Measurements from ENCODE around the gene ATP12A.

ATP12A gene

DNA sequence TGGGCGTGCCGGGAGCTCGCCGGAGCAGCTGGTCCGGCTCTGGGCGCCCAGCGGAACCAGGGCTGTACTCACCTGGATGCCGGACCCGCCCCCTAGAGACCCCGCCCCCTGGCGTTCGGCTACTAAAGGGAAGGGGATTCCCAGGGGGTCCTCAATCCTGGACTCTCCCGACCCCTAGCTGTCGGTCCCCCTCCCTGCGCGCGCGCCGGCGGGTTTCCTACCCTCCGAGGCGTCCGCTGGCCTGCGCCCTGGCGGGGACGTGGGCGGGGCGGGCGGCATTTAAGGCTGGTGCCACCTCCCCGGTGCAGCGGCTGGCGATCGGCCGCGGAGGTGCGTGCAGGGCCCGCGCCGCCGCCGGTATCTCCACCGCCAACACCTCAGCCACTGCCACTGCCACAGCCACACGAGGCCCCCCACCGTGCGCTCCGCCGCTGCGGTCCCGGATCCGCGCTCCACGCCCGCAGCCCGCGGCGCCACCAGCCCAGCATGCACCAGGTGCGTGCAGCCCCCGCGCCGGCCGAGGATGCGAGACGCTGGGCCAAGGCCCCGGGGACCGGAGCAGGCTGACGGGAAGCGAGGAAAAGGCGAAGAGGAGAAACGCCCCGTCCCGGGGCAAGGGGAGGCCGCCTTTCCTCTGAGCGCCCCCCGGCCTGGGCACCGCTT is at the start of gene ATP12A:
Gene ATP12A, plus strand, starts transcription at position 151 of the 663 bp plus-strand sequence. Its CDS starts 336 bp downstream, at position 487.
- no peak for DNase-seq (ENCODE audit: low read depth, low spot score)

DNA sequence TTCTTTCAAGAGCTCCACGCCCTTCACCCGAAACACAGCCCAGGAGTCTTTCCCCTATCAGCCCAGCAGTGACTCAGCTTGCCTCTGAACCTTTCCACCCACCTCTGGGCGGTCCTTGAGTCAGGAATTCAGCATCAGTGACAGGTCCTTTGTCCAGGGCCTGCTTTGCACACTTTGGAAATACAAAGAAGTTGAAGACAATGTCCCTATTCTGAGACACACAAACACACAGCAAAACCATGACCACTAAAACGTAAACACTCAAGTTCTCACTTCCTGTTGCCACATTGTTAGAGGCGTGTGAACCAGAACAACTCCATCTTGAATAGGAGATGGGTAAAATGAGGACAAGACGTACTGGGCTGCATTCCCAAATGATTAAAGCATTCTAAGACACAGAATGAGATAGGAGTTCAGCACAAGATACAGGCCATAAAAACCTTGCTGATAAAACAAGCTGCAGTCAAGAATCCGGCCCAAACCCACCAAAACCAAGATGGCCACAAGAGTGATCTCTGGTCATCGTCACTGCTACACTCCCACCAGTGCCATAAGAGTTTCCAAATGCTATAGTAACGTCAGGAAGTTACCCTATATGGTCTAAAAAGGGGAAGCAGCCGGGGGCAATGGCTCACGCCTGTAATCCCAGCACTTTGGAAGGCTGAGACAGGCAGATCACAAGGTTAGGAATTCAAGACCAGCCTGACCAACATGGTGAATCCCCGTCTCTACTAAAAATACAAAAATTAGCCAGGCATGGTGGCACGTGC is 49.2 kb upstream of the ATP12A start:
- no peak for DNase-seq (ENCODE audit: low read depth, low spot score)

DNA sequence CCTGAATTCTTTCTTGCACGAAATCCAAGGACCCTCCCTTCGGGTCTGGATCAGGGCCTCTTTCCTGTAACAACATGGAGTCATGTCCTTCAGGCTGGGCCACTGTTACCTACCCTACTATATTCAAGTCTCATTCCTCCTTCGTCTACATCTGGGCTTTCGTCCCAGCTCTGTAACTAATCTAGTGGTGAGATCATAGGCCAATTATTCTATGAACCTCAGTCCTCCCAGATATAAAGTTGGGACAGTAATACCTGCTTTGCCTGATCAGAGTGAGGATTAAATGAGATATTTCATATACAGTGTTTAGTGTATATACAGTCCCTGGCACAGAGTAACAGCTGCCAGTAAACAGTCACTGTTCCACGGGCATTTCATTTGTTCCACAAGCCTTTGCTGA is 48.3 kb upstream of the ATP12A start:
- no peak for DNase-seq (ENCODE audit: low read depth, low spot score)

DNA sequence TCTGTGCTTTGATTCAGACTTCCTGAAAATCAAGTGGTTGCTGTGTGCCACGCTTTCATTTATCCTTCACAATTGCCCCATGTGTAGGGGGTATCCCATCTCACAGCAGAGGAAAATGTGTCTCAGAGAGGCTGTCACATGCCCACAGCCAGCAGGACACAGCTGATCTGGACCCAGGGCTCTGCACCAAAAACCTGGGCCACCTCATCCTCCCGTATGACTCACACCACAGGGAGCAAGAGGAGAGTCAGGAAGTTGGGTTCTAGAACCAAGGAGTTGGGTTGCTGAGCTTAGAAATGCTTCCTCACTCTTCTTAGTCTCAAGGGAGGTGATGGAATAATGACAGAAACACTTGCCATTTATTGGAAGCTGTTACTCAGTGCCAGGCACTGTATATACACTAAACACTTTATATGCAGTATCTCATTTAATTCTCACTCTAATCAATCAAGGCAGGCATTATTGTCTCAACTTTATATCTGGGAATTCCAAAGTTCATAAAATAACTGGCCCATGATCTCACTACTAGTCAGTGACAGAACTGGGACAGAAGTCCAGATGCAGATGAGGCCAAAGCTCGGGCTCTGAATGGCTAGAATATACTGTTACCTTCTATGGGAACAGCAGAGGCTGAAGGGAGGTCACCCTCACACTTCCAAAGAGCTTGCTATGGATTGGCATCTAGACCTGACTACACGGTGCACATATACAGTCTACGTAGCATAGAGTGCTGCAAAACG is 47.7 kb upstream of the ATP12A start:
- no peak for DNase-seq (ENCODE audit: low read depth, low spot score)

DNA sequence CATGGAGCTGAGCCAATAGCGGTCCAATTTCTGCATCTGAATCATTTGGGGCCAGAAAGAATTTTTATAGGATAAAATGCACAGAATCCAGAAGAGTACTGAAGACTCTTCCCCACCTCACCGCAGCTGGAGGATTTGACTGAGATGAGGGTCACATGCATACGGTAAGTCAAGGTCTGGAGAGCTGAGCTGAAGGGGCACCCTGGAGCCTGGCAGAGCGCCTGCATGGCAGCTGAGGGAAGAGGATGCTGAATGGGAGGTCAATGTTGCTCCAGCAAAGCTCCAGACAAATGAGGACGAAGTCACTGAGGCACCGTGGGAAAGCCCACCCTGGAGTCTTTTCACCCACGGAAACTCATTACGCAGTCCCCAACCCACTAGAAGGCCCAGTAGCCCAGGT is 43.4 kb upstream of the ATP12A start:
- no peak for DNase-seq (ENCODE audit: low read depth, low spot score)

DNA sequence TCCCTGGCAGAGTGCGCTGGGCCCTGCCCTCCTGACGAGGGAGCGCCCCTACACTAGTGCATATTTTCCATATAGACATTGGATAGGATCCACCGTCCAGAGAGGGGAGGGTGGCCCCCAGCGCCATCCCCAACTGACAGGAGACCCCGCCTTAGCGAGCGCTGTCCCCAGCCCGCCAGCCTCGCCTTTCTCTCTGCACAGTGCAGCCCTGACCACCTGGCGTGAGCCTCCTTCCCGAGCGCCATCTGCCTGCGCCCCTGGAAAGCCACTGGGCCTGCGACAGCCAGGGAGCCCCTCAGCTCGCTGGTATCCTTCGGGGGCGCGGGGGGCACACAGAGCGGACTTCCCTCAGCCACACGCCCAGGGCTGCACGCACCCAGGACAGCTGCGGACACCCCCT is 42.1 kb upstream of the ATP12A start:
- DNase-seq (ENCODE audit: low read depth, low spot score) = no peak

DNA sequence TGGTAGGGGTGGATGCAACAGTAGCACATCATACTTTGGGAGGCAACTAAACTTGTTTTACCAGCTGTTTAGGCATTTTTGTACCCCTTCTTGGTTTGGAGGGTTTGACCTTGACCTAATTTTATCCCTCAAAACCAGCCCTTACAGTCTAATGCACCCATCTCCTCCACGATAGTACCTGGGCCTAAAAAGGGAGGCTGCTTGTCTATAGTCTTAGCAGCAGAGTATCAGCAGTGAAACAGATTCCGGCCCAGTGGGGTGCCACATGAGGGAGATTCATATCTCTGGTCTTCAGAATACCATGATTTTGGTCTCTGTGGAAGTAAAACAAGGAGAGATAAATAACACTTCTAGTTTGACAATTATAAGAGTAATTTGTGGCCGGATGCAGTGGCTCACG is 39.5 kb upstream of the ATP12A start:
- no peak for DNase-seq (ENCODE audit: low read depth, low spot score)

DNA sequence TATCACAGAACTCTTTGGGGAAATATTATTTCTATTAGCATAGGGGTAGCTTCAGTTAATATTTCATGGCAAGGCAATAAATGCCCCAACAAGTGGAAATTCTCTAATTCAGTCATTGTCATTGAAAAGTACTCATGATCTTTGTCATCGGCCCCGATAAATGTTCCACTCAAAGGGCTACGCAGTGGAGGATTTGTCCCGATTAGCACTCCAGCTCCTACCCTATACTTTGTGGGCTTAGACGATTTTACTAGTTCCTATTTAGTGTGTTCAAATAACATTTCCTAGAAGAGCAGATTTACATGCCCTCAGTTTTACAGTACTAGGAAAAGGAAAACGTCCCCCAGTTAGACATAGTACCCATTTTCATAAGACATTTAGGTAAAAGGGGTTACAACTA is 38.0 kb upstream of the ATP12A start:
- no peak for DNase-seq (ENCODE audit: low read depth, low spot score)

DNA sequence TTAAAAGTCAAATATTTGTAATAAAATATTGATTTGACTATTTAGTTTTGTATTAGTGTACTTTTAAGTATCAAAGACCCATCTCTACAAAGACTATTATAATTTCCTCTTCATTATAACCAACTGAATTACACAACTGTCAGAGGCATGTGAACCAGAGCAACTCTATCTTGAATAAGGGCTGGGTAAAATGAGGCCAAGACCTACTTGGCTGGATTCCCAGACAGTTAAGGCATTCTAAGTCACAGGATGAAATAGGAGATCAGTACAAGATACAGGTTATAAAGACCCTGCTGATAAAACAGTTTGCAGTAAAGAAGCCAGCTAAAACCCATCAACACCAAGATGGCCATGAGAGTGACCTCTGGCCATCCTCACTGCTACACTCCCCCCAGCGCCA is 36.2 kb upstream of the ATP12A start:
- no peak for DNase-seq (ENCODE audit: low read depth, low spot score)

DNA sequence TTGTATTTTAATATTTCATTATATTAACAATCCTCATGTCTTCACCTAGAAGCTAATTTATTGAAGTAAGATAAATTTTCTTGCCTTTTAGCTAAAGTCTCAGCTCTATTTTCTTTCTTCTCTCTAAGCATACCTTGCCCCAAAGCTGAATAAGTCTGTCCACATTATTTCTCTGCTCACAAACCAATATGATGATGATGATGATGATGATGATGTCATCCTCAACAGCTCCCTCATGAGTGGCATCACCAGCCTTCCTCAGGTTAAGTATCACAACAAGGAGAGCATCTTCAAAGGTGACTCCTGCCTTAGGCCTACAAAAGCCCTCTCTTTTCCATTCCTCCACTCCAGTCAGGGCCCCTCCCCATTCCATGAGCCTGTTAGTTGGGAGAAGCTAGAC is 31.9 kb upstream of the ATP12A start:
- DNase-seq (ENCODE audit: low read depth, low spot score) = no peak

DNA sequence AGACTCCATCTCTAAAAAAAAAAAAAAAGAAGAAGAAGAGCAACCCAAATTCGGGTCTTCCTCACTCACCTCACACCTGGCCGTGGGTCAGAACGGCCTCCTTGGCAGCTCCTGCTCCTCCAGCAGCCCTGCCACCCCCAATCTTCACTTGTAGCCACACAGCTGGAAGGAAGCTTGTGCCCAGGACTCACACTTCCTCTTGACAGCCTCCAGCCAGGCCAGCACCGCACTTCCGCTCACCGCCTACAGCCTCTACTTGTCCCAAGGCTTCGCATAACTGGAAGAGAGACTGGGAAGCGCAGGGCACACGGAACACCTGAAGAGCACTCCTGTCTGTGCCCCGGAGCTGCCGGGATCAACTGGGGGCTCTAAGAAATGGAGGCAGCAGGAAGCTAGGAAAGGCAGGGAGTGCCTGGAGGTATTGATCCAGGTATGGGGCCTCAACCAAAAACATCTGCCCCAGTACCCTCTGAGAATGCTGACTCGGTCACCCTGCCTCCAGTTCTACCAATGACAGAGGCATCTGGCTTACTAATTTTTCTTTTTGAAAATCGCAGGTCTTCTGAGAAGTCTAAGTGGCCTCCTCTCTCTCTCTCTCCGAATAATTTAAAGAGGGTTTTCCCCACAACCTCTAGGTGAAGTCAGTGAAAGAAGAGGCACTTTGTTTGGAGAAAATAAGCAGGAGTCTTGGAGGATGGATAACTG is 31.1 kb upstream of the ATP12A start:
- DNase-seq (ENCODE audit: low read depth, low spot score) = no peak

DNA sequence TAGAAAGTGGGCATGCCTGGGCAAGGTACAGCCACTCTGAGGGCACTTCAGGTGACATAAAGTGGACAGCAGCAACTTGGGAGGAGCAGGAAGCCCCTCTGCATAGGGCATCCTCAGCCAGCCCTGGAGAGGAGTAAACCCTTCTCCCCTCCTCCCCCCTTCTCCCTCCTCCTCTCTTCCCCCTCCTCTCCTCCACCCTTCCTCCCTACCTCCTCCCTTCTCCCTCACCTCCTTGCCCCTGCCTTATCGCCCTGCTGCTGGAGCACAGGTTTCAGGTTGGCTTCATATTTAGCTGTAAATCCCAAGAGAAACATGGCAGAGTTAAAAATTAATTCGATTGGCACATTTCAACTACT is 30.5 kb upstream of the ATP12A start:
- no peak for DNase-seq (ENCODE audit: low read depth, low spot score)

DNA sequence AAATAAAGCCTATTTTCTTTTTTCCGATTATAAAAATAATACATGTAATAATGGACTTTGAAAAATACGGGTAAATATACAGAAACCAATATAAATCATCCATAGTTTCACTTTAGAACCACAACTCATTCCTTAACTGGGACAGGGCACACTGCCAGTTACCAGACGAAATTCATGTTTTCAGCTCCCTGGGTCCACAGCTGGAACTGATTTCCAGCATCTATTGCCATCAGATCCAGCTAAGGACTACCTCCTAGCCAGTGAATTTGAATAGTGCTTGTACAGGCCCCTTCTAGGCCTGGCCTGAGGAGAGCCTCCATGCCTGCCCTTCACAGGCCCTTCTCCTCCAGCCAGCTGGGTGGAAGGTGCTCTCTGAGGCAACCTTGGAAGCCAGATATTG is 30.0 kb upstream of the ATP12A start:
- no peak for DNase-seq (ENCODE audit: low read depth, low spot score)

DNA sequence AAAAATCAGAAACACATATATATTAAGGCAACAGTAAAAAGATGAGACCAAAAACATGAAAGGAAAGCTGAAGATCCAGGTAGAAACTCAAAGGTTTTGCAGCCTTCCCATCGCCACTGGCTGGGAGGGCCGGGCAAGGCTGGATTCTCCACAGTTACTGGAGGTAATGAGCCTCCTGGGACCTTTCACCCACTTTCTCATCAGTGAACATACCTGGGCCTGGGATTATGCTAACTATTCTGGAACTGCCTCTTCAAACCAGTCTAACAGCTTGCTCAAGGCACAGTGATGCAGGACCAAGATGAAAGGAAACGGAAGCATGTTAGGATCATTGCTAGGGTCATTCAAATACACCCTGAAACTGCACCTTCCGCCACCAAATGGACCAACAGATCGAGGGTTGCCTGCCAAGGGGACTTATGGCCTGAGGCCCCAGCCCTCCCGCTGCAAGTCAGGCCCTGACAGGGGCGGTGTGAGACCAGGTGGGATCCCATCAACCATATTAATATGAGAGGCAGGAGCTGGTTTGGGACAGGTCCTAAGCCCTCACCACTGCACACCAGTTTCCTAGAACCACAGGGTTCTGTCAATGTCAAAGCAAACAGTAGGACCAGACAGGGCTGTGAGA is 28.4 kb upstream of the ATP12A start:
- DNase-seq (ENCODE audit: low read depth, low spot score) = no peak

DNA sequence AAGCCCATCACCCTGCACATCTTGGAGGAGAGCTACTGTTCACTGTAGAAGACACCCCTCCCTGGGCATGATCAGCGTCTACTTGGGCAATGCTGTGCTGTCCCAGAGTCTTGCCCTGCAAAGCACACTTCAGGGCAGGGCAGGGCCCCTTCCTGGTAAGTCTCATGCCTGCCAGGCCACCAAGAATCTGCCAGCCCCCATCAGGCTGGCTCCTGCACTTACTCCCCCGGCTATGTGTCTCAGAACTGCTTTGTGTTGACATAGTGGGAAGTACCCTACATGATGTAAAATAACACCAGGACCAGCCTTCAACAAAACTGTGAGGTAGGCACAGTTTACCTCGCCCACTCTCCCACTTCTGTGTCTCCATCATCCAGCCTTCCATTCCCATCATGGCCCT is 27.8 kb upstream of the ATP12A start:
- DNase-seq (ENCODE audit: low read depth, low spot score) = no peak

DNA sequence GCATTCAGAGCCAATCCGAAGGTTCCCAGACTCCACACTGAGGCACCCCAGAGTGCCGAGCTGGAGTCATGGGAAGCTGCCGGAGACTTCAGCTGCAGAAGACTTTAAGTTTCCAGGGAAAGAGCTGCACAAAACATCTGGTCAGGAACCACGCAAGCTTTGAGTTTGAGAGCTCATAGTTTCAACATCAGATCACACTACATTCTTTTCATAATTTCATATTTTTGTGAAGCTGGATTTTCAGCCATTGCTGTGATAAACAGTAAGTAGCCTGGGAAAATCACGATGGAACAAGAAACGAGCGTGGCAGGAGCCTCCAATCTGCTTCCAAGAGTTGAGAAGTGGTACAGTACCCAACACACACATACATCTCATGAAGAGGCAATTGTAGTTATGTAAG is 25.5 kb upstream of the ATP12A start:
- DNase-seq (ENCODE audit: low read depth, low spot score) = no peak

DNA sequence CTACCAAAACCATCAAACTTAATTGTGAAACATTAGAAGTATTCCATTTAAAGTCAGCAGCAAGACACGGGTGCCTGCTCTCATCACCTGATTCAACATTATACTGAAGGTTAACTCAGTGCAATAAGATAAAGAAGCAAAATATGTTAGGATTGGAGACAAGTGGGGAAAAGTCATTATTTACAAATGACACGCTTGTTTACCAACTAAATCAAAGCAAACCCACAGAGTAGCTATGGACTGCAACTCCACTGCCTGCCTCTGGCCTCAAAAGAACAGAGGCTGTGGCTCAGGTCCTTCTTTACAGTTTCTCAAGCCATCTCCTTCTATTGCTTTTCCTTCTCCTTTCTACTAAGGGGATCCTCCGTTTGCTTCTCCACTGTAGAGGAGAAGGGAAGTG is 21.0 kb upstream of the ATP12A start:
- DNase-seq (ENCODE audit: low read depth, low spot score) = no peak

DNA sequence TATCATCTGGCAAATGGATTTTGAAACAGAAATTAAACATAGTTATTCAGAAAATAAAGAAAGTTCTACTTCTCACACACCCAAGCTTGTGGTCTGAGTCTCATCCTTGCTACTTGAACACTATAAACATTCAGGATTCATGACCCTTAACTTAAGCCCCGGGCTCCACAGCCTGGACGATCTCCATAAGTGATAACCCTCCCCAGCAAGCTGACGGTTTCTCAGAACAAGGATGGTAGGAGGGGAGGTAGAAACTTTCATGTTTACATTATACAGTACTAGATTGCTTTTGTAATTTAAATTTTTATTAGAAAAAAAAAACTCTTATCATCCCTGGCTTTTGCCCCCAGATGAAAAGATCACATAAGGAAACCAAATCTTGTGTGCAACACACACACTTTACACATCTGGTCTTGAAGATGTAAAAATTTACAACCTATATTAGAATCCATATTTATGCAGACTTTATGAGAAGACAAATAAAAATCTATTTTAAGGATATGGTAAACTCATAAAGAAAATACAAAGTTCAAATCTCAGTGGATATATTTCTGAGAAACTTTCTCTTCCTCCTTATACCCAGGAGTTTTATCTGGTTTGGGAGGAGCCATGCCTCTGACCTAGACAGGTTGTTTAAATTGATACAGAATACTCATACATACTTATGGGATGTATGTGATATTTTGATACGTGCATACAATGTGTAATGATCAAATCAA is 20.0 kb upstream of the ATP12A start:
- no peak for DNase-seq (ENCODE audit: low read depth, low spot score)

DNA sequence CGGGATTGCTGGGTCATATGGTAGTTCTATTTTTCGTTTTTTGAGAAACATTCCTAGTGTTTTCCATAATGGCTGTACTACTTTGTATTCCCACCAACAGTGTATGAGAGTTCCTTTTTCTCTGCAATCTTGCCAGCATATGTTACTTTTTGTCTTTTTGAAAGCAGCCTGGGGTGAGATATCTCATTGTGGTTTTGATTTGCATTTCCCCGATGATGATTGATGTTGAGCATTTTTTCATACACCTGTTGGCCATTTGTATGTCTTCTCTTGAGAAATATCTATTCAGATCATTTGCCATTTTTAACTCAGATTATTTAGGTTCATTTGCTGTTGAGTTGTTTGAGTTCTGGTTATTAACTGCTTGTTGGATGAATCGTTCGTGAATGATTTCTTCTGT is 18.5 kb upstream of the ATP12A start:
- DNase-seq (ENCODE audit: low read depth, low spot score) = no peak

DNA sequence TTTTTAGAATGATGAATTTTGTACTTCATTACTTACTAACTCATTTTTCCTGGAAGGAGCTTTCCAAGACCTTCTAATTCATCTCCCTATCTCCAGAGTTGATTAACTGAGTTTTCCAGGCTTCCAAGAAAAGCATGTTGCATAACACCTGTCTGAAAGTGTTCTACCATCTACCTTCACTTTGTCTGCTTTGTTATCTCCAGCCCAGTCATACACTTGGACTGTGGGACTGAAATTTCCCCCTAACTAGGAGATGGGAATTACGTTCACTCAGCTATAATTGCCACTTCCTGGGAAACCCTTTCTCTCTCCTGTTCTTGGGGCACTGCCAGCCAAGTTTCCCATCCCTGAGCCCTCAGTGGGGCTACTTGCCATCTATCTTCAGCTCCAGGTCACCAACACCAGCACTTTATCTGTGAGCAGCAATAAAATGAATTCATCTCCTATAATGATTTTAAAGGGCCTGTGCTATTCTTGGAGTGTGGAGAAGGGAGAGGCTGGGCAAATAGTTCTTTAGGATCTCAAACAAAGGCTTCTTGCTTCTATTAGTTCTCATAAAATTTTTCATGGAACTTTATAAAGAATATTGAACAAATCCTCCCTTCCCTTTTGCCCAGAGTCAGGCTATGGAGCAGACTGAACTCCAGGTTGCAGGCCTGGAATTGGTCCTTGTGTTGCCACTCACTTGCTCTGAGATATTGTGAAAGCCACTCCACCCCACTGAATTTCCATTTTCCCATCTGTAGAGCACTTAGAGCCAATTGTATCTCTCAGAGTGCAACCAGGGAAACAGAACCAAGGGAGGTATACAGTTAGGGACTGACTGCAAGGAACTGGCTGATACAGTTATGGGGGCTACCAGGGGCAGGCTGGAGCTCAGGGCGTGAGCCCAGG is 17.8 kb upstream of the ATP12A start:
- DNase-seq (ENCODE audit: low read depth, low spot score) = no peak
